ENCODE data around the gene MPZL3. TPM values are rescaled to one million over a fixed set of nuclear protein-coding genes. Genes with fewer than 3 reads are reported as not detected.

MPZL3 gene
- polyA plus RNA-seq, 1 donor (not counting 4 experiments of a cell fraction or from before 2014, with no cell fraction given), result 7.9 TPM

DNA sequence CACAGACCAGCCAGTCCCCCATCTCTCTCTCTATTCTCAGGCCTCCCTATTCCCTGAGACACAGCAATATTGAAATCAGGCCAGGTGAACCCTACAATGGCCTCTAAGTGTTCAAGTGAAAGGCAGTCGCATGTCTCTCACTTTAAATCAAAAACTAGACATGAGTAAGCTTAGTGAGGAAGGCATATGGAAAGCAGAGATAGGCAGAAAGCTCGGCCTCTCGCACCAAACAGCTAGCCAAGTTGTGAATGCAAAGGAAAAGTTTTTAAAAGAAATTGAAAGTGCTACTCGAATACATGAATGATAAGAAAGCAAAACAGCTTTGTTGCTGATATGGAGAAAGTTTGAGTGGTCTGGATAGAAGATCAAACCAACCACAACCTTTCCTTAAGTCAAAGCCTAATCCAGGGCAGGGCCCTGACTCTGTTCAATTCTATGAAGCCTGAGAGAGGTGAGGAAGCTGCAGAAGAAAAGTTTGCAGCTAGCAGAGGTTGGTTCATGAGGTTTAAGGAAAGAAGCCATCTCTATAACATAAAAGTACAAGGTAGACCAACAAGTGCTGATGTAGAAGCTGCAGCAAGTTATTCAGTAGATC, 31.7 kb upstream of the MPZL3 start:
- dilution Hi-C loops (cut with MboI; ENCODE audit: extremely low pct_ligation_motif_present, low sequenced_read_pairs), result no loop called here
- H3K4me1 ChIP-seq (ENCODE audit: control insufficient read depth, extremely low read depth, insufficient read depth, low read length), result peaks cover 21% of the 10 kb centered on the region
- no peak overlapping the region for H3K4me2 ChIP-seq (ENCODE audit: control insufficient read depth, extremely low read depth, insufficient read depth, low read depth, low read length)
- H3K4me3 ChIP-seq (ENCODE audit: control insufficient read depth in 2 of 3, extremely low read depth in 1 of 3, insufficient read depth in 2 of 3, low read depth in 1 of 3, low read length in 3 of 3), result no peak overlapping the region
- no peak overlapping the region for H3K27ac ChIP-seq (ENCODE audit: control insufficient read depth, insufficient read depth, low read length)
- H3K36me3 ChIP-seq (ENCODE audit: control insufficient read depth in 2 of 2, extremely low read depth in 1 of 2, insufficient read depth in 2 of 2, low read length in 2 of 2), result no peaks in the 10 kb centered on the region
- TF ChIP-seq, protein P1, sequence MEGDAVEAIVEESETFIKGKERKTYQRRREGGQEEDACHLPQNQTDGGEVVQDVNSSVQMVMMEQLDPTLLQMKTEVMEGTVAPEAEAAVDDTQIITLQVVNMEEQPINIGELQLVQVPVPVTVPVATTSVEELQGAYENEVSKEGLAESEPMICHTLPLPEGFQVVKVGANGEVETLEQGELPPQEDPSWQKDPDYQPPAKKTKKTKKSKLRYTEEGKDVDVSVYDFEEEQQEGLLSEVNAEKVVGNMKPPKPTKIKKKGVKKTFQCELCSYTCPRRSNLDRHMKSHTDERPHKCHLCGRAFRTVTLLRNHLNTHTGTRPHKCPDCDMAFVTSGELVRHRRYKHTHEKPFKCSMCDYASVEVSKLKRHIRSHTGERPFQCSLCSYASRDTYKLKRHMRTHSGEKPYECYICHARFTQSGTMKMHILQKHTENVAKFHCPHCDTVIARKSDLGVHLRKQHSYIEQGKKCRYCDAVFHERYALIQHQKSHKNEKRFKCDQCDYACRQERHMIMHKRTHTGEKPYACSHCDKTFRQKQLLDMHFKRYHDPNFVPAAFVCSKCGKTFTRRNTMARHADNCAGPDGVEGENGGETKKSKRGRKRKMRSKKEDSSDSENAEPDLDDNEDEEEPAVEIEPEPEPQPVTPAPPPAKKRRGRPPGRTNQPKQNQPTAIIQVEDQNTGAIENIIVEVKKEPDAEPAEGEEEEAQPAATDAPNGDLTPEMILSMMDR (optimal IDR thresholded peaks at IDR 0.05 in 1 of 3, IDR thresholded peaks at IDR 0.05 in 1 of 3, conservative IDR thresholded peaks at IDR 0.05 in 1 of 3; ENCODE audit: extremely low read depth in 1 of 3, insufficient read depth in 2 of 3, low read length in 3 of 3), result no peak
- no peak for TF ChIP-seq EZH2 (IDR thresholded peaks at IDR 0.05; ENCODE audit: low read length)
- no peak for DNase-seq (ENCODE audit: low read depth, low spot score)
- H3K79me2 ChIP-seq (ENCODE audit: control insufficient read depth, insufficient read depth, low read length), result no peaks in the 10 kb centered on the region
- H3K9ac ChIP-seq (ENCODE audit: control insufficient read depth, extremely low read depth, insufficient read depth, low read length), result no peak overlapping the region
- peak overlapping the region; percentile 46 for H2AFZ ChIP-seq (ENCODE audit: control insufficient read depth, low read length)
- H3K9me3 ChIP-seq (ENCODE audit: control insufficient read depth, low read depth, low read length), result no peaks in the 10 kb centered on the region
- H3K9me1 ChIP-seq (ENCODE audit: control insufficient read depth, extremely low read depth, insufficient read depth, low read length), result no peaks in the 10 kb centered on the region
- H3K27me3 ChIP-seq (ENCODE audit: control insufficient read depth, extremely low read depth, insufficient read depth, low read length), result no peaks in the 10 kb centered on the region
- H4K20me1 ChIP-seq (ENCODE audit: control insufficient read depth, extremely low read depth, insufficient read depth, low read length), result no peaks in the 10 kb centered on the region
- FAIRE-seq, result no peak

DNA sequence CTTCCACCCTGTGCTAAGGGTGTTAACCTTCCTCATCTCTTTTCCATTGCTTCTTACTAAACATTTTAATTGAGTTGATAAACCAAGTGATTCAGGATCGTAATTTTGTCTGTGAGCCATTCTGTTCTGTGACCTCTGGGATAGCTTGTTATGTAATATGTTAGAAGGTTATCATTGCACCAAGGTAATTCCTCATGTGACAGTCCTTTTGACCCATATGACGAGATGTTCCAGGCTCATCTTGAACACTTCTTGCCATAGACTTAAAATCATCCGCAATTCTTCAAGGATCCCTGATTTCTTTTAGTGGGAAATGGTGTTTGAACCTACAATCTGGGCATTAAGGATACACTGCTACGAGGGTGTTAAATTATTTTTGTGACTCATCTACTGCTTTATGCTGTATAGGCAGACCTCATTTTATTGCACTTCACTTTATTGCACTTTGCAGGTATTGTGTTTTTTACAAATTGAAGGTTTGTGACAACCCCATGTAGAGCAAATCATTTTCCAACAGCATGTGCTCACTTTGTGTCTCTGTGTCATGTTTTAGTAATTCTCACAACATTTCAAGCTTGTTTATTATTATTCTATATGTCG, 31.0 kb upstream of the MPZL3 start:
- Histone ChIP-seq H3K4me2 (ENCODE audit: control insufficient read depth, extremely low read depth, insufficient read depth, low read depth, low read length) (no peak overlapping the region), H3K27me3 (ENCODE audit: control insufficient read depth, extremely low read depth, insufficient read depth, low read length) (no peaks in the 10 kb centered on the region), H2AFZ (ENCODE audit: control insufficient read depth, low read length) (peak overlapping the region; percentile 46), H3K9me1 (ENCODE audit: control insufficient read depth, extremely low read depth, insufficient read depth, low read length) (no peaks in the 10 kb centered on the region), H3K9me3 (ENCODE audit: control insufficient read depth, low read depth, low read length) (no peaks in the 10 kb centered on the region), H3K79me2 (ENCODE audit: control insufficient read depth, insufficient read depth, low read length) (no peaks in the 10 kb centered on the region), H3K36me3 (ENCODE audit: control insufficient read depth in 2 of 2, extremely low read depth in 1 of 2, insufficient read depth in 2 of 2, low read length in 2 of 2) (no peaks in the 10 kb centered on the region), H4K20me1 (ENCODE audit: control insufficient read depth, extremely low read depth, insufficient read depth, low read length) (no peaks in the 10 kb centered on the region), H3K4me1 (ENCODE audit: control insufficient read depth, extremely low read depth, insufficient read depth, low read length) (peaks cover 22% of the 10 kb centered on the region), H3K9ac (ENCODE audit: control insufficient read depth, extremely low read depth, insufficient read depth, low read length) (no peak overlapping the region), H3K27ac (ENCODE audit: control insufficient read depth, insufficient read depth, low read length) (no peak overlapping the region), H3K4me3 (ENCODE audit: control insufficient read depth in 2 of 3, extremely low read depth in 1 of 3, insufficient read depth in 2 of 3, low read depth in 1 of 3, low read length in 3 of 3) (no peak overlapping the region)
- DNase-seq (ENCODE audit: low read depth, low spot score) (no peak), FAIRE-seq (no peak)
- TF ChIP-seq EZH2 (IDR thresholded peaks at IDR 0.05; ENCODE audit: low read length), result no peak
- TF ChIP-seq, protein P1 (optimal IDR thresholded peaks at IDR 0.05 in 1 of 3, IDR thresholded peaks at IDR 0.05 in 1 of 3, conservative IDR thresholded peaks at IDR 0.05 in 1 of 3; ENCODE audit: extremely low read depth in 1 of 3, insufficient read depth in 2 of 3, low read length in 3 of 3), result no peak
- dilution Hi-C loops (cut with MboI; ENCODE audit: extremely low pct_ligation_motif_present, low sequenced_read_pairs), result no loop called here

Data from keratinocyte (primary cell).